K562 (cell line): ENCODE measurements around the gene HOXB8. TPM values are rescaled to one million over a fixed set of nuclear protein-coding genes. Genes with fewer than 3 reads are reported as not detected.

ENCODE experiments used
- CBX8 ChIP-seq: fragments of 200-600 bp; sonication (generic); IDR thresholded peaks from 2 replicates; pipeline ENCODE4 v1.6.1; 2012; ENCODE audit warnings: borderline replicate concordance, mixed run types, low read depth, mild to moderate bottlenecking, moderate library complexity, mixed read lengths, low read length, control low read depth, inconsistent platforms; ENCODE audit not compliant: poor library complexity, severe bottlenecking; ENCODE audit errors: extremely low read depth
- CHD4 ChIP-seq: fragments of 200-600 bp; sonication (generic); IDR thresholded peaks from 3 replicates; pipeline ENCODE4 v1.6.1; 2012; ENCODE audit warnings: low read depth, mild to moderate bottlenecking, mixed read lengths, low read length, inconsistent platforms; ENCODE audit not compliant: insufficient read depth, insufficient replicate concordance, poor library complexity, severe bottlenecking
- EGR1 ChIP-seq: fragments of 450-650 bp; conservative IDR thresholded peaks from 2 replicates; pipeline ENCODE4 v1.6.1; 2017; ENCODE audit warnings: mild to moderate bottlenecking
- FOXM1 ChIP-seq, 2 experiments: fragments of 450-650 bp in 1 of 2; sonication (generic) in 1 of 2; formaldehyde crosslinking in 1 of 2; IDR thresholded peaks; 2 replicates each; pipeline versions ENCODE4 v1.6.1 to v1.9.0; 2017 to 2022; ENCODE audit warnings: low read depth in 2 of 2, mild to moderate bottlenecking in 2 of 2, missing genetic modification reagents in 1 of 2, moderate library complexity in 1 of 2
- GTF2F1 ChIP-seq: IDR thresholded peaks from 2 replicates; pipeline ENCODE4 v1.6.1; 2011; ENCODE audit warnings: low read depth, low read length, improper control_type of control experiment
- RBM14 ChIP-seq: fragments of 200-400 bp; formaldehyde crosslinking; IDR thresholded peaks from 2 replicates; pipeline ENCODE4 v1.6.1; 2018; ENCODE audit warnings: low read depth, mild to moderate bottlenecking, low read length, moderate library complexity, borderline replicate concordance; ENCODE audit not compliant: insufficient read depth
- RBM15 ChIP-seq: fragments of 200-400 bp; formaldehyde crosslinking; IDR thresholded peaks from 2 replicates; pipeline ENCODE4 v1.6.1; 2018; ENCODE audit warnings: mild to moderate bottlenecking, low read length, moderate library complexity; ENCODE audit not compliant: insufficient read depth
- SMARCE1 ChIP-seq: fragments of 450-650 bp; IDR thresholded peaks from 2 replicates; pipeline ENCODE4 v1.7.1; 2016; ENCODE audit warnings: mild to moderate bottlenecking
- SMC3 ChIP-seq: conservative IDR thresholded peaks from 2 replicates; pipeline ENCODE4 v1.6.1; 2011; ENCODE audit warnings: low read depth, low read length, improper control_type of control experiment; ENCODE audit not compliant: insufficient read depth
- TCF7L2 ChIP-seq: fragments of 150-350 bp; IDR thresholded peaks from 2 replicates; pipeline ENCODE4 v1.6.1; 2016; ENCODE audit warnings: low read depth, mild to moderate bottlenecking, low read length, moderate library complexity
- TEAD4 ChIP-seq, 2 experiments: sonication (generic) in 1 of 2; formaldehyde crosslinking in 1 of 2; IDR thresholded peaks; 2 replicates each; pipeline versions ENCODE4 v1.6.1 to v1.8.0; 2012 to 2022; ENCODE audit warnings: borderline replicate concordance in 1 of 2, inconsistent platforms in 1 of 2, low read length in 1 of 2, mild to moderate bottlenecking in 1 of 2, missing genetic modification reagents in 1 of 2
- ZNF146 ChIP-seq: IDR thresholded peaks from one replicate; pipeline ENCODE4 v1.6.1; 2018; ENCODE audit warnings: missing compliant biosample characterization; ENCODE audit not compliant: unreplicated experiment
- ZNF740 ChIP-seq, 3 experiments: fragments of 200-800 bp in 1 of 3; sonication (Bioruptor generic) in 1 of 3; sonication (generic) in 1 of 3; formaldehyde crosslinking in 1 of 3; IDR thresholded peaks; 2 replicates each; pipeline versions ENCODE4 v1.6.1 to v1.8.0; 2016 to 2022; ENCODE audit warnings: mild to moderate bottlenecking in 2 of 3, missing compliant biosample characterization in 2 of 3, missing genetic modification characterization in 2 of 3, missing genetic modification reagents in 1 of 3
- polyA plus RNA-seq, 8 experiments: library from polyadenylated mRNA; depleted of rRNA in 4 of 8; stranded (reverse) in 5 of 8; unstranded in 3 of 8; fragments of >200 nt; fragmentation: Nextera tagmentation in 2 of 8; fragmentation: Illumina TruSeq in 1 of 8; extraction: Ambion mirVana in 2 of 8; extraction: Trizol in 1 of 8; gene quantifications; 2 replicates each; pipeline versions ENCODE4 v1.2.1 to v1.2.3, GENCODE V29; 2011 to 2014; ENCODE audit warnings: inconsistent platforms in 1 of 8, missing spikeins in 1 of 8
- total RNA-seq, 7 experiments: library from RNA; depleted of rRNA in 6 of 7; stranded (reverse); fragments of >200 nt in 6 of 7; fragmentation: Illumina TruSeq in 2 of 7; extraction: Trizol in 2 of 7; gene quantifications; 2 replicates each; pipeline versions ENCODE4 v1.2.1 to v1.2.3, GENCODE V29; 2011 to 2021; ENCODE audit warnings: low replicate concordance in 1 of 7
- TF ChIP-seq, protein P1 (sequence below): fragments of 200-800 bp; sonication (Bioruptor generic); IDR thresholded peaks from 2 replicates; pipeline ENCODE4 v1.6.1; 2017; ENCODE audit warnings: missing genetic modification characterization, missing compliant biosample characterization
- TF ChIP-seq, protein P2 (sequence below): IDR thresholded peaks from 2 replicates; pipeline ENCODE4 v1.6.1; 2016; ENCODE audit warnings: missing genetic modification characterization, missing compliant biosample characterization

HOXB8 gene
- total and polyA plus RNA-seq, 9 of the 15 experiments (the other 6 are each of a cell fraction or from before 2014, with no cell fraction given) = 0.52 to 23.8 (median 3.6) TPM

GRCh38 chr17:48603959-48604769 lies 10.9 kb downstream of the HOXB8 start (continued):
- TF ChIP-seq, protein P1, sequence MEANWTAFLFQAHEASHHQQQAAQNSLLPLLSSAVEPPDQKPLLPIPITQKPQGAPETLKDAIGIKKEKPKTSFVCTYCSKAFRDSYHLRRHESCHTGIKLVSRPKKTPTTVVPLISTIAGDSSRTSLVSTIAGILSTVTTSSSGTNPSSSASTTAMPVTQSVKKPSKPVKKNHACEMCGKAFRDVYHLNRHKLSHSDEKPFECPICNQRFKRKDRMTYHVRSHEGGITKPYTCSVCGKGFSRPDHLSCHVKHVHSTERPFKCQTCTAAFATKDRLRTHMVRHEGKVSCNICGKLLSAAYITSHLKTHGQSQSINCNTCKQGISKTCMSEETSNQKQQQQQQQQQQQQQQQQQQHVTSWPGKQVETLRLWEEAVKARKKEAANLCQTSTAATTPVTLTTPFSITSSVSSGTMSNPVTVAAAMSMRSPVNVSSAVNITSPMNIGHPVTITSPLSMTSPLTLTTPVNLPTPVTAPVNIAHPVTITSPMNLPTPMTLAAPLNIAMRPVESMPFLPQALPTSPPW (CRISPR knock-in tag) = peak; percentile 61; the same call in 1 of the 2 replicates
- TF ChIP-seq TEAD4 (IDR thresholded peaks at IDR 0.05; ENCODE audit: low read length) = no peak
- TF ChIP-seq TEAD4 (CRISPR knock-in tag; IDR thresholded peaks at IDR 0.05; ENCODE audit: borderline replicate concordance) = no peak
- TF ChIP-seq FOXM1 (IDR thresholded peaks at IDR 0.05; ENCODE audit: low read depth) = no peak
- no peak for TF ChIP-seq FOXM1 (CRISPR knock-in tag; IDR thresholded peaks at IDR 0.05; ENCODE audit: low read depth)
- no peak for TF ChIP-seq EGR1
- no peak for TF ChIP-seq SMC3
- no peak for TF ChIP-seq RBM15
- TF ChIP-seq RBM14 = no peak
- peak; percentile 41 for TF ChIP-seq ZNF740 (CRISPR knock-in tag; IDR thresholded peaks at IDR 0.05)
- peak in 1 of 2 experiments; percentile 59; a peak in 2 of 4 replicates for TF ChIP-seq ZNF740 (tag; IDR thresholded peaks at IDR 0.05)
- TF ChIP-seq TCF7L2 = no peak
- TF ChIP-seq CHD4 = no peak
- TF ChIP-seq GTF2F1 = no peak
- TF ChIP-seq, protein P2, sequence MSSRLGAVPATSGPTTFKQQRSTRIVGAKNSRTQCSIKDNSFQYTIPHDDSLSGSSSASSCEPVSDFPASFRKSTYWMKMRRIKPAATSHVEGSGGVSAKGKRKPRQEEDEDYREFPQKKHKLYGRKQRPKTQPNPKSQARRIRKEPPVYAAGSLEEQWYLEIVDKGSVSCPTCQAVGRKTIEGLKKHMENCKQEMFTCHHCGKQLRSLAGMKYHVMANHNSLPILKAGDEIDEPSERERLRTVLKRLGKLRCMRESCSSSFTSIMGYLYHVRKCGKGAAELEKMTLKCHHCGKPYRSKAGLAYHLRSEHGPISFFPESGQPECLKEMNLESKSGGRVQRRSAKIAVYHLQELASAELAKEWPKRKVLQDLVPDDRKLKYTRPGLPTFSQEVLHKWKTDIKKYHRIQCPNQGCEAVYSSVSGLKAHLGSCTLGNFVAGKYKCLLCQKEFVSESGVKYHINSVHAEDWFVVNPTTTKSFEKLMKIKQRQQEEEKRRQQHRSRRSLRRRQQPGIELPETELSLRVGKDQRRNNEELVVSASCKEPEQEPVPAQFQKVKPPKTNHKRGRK = no peak
- no peak for TF ChIP-seq ZNF146
- TF ChIP-seq CBX8 = no peak
- TF ChIP-seq SMARCE1 = 0 out of 2 replicates have a peak, but pooled peaks have one; percentile 7
